OCI-LY1 (cell line): ENCODE measurements around the gene CDK5R2.

Experiments
- H2AFZ ChIP-seq: fragments of 200-600 bp; sonication (generic), shearing (Covaris generic); 2 replicates; pipeline ENCODE4 v1.6.0; 2014; ENCODE audit warnings: antibody characterized with exemption, mild to moderate bottlenecking, low read length
- H3F3A ChIP-seq: fragments of 200-600 bp; sonication (generic), shearing (Covaris generic); 2 replicates; pipeline ENCODE4 v1.6.0; 2014; ENCODE audit warnings: mild to moderate bottlenecking, antibody characterized with exemption, low read length, moderate library complexity; ENCODE audit not compliant: insufficient read depth
- H3K27ac ChIP-seq: fragments of 200-600 bp; sonication (generic); 2 replicates; pipeline ENCODE4 v1.5.1; 2014; ENCODE audit warnings: low read length, mixed run types, mild to moderate bottlenecking, low read depth; ENCODE audit not compliant: poor library complexity, severe bottlenecking
- H3K27me3 ChIP-seq: fragments of 200-600 bp; sonication (generic); 2 replicates; pipeline ENCODE4 v1.6.0; 2014; ENCODE audit warnings: antibody characterized with exemption, mild to moderate bottlenecking, low read length, moderate library complexity; ENCODE audit not compliant: insufficient read depth
- H3K36me3 ChIP-seq: fragments of 200-600 bp; sonication (generic); 2 replicates; pipeline ENCODE4 v1.6.1; 2014; ENCODE audit warnings: mild to moderate bottlenecking, antibody characterized with exemption, low read length, moderate library complexity, mixed read lengths; ENCODE audit not compliant: insufficient read depth
- H3K4me1 ChIP-seq: fragments of 200-600 bp; sonication (generic); 2 replicates; pipeline ENCODE4 v1.5.1; 2014; ENCODE audit warnings: mild to moderate bottlenecking, low read length, moderate library complexity; ENCODE audit not compliant: insufficient read depth, severe bottlenecking
- H3K4me2 ChIP-seq: fragments of 200-600 bp; sonication (generic), shearing (Covaris generic); 2 replicates; pipeline ENCODE4 v1.6.1; 2014; ENCODE audit warnings: low read length
- H3K4me3 ChIP-seq: fragments of 200-600 bp; sonication (generic); 2 replicates; pipeline ENCODE4 v1.5.1; 2014; ENCODE audit warnings: low read length, low read depth, mild to moderate bottlenecking, mixed read lengths; ENCODE audit not compliant: poor library complexity, severe bottlenecking
- H3K79me2 ChIP-seq: fragments of 200-600 bp; shearing (Covaris generic); 2 replicates; pipeline ENCODE4 v1.6.1; 2016; ENCODE audit warnings: mixed run types, low read length, mixed read lengths; ENCODE audit not compliant: insufficient read depth
- H3K9ac ChIP-seq: fragments of 200-600 bp; sonication (generic), shearing (Covaris generic); 2 replicates; pipeline ENCODE4 v1.6.1; 2014; ENCODE audit warnings: mild to moderate bottlenecking, low read length, mixed read lengths
- H3K9me2 ChIP-seq: fragments of 200-600 bp; sonication (generic), shearing (Covaris generic); 2 replicates; pipeline ENCODE4 v1.6.1; 2014; ENCODE audit warnings: low read depth, mild to moderate bottlenecking, low read length, mixed read lengths
- H3K9me3 ChIP-seq: fragments of 200-600 bp; shearing (Covaris generic); 2 replicates; pipeline ENCODE4 v1.6.1; 2014; ENCODE audit warnings: low read length, mixed read lengths
- H4K20me1 ChIP-seq: fragments of 200-600 bp; sonication (generic), shearing (Covaris generic); 2 replicates; pipeline ENCODE4 v1.6.0; 2016; ENCODE audit warnings: mild to moderate bottlenecking, low read length; ENCODE audit not compliant: insufficient read depth
- EZH2 ChIP-seq: fragments of 200-600 bp; sonication (generic), shearing (Covaris generic); IDR thresholded peaks from 2 replicates; pipeline ENCODE4 v1.8.0; 2017; ENCODE audit warnings: borderline replicate concordance, mixed run types, mild to moderate bottlenecking, antibody characterized with exemption, low read length, moderate library complexity, mixed read lengths
- TF ChIP-seq, protein P1 (sequence below): fragments of 200-600 bp; sonication (generic), shearing (Covaris generic); IDR thresholded peaks from 2 replicates; pipeline ENCODE4 v1.5.1; 2017; ENCODE audit warnings: mild to moderate bottlenecking, antibody characterized with exemption, low read length, moderate library complexity, mixed read lengths

Gene CDK5R2

DNA sequence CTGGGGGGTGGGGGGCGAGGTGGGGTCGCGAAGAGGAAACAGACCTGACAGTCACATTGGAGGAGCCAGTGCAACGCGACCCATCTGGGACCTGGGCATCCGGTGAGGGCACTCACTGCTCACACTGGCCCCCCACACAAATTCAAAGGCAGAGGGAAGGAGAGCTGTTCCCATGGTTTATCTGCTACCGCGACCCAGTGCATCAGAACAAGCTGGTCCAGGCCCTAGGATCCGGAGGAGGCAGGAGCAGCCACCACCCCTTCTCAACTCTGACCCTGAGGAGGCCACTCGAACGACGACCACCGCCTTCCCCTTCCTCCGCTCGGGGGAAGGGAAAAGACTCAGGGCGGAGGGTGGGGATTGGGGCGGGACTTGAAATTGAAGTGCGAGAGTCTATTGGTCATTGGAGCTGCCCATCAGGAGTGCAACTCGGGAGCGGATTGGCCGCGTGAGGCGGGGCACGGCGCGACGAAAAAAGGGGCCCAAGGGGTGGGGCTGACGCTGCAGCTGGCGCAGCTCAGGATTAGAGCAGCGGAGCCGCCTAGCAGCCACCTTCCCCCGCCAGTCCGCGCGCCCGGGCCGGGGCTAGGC, at the start of gene CDK5R2:
TSS of gene CDK5R2 (plus strand) at position 526 of the 591 bp plus-strand sequence. CDS start 155 bp downstream, outside the sequence.
- Histone ChIP-seq H3K27ac (no peak within 1 kb of the TSS), H3K9me3 (no peaks in the 10 kb centered on the region), H3K27me3 (no peaks in the 10 kb centered on the region), H3K79me2 (no peaks in the 10 kb centered on the region), H3K4me3 (peak within 1 kb of the TSS; percentile 53), H3K36me3 (no peaks in the 10 kb centered on the region), H3K9ac (peak within 1 kb of the TSS; percentile 41; the same call in 1 of the 2 replicates), H3K9me2 (no peaks in the 10 kb centered on the region), H3K4me2 (peak within 1 kb of the TSS; percentile 56), H4K20me1 (no peaks in the 10 kb centered on the region), H3K4me1 (peaks cover 3% of the 10 kb centered on the region), H3F3A (no peaks in the 10 kb centered on the region), H2AFZ (no peak within 1 kb of the TSS)
- TF ChIP-seq, protein P1, sequence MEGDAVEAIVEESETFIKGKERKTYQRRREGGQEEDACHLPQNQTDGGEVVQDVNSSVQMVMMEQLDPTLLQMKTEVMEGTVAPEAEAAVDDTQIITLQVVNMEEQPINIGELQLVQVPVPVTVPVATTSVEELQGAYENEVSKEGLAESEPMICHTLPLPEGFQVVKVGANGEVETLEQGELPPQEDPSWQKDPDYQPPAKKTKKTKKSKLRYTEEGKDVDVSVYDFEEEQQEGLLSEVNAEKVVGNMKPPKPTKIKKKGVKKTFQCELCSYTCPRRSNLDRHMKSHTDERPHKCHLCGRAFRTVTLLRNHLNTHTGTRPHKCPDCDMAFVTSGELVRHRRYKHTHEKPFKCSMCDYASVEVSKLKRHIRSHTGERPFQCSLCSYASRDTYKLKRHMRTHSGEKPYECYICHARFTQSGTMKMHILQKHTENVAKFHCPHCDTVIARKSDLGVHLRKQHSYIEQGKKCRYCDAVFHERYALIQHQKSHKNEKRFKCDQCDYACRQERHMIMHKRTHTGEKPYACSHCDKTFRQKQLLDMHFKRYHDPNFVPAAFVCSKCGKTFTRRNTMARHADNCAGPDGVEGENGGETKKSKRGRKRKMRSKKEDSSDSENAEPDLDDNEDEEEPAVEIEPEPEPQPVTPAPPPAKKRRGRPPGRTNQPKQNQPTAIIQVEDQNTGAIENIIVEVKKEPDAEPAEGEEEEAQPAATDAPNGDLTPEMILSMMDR: no peak
- no peak for TF ChIP-seq EZH2

DNA sequence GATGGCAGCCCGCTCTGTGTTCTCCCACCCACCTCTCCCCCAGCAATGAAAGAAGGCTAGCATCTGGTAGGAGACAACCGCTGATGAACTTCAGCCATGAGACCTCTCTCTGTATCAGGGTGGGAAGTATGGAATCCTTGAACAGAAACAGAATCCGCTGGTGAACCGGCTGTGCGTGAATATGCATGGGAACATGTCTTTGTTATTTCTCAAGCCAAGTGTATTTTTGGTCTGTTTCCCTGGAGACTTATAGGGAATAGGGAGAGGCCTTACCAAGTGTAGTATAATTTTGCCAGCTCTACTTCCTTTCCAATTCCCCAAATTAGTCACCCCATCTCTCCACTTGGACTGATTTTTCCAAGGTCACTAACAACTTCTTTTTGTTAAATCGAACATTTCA, 48.7 kb upstream of the CDK5R2 start:
- H3K27me3 ChIP-seq: no peaks in the 10 kb centered on the region

DNA sequence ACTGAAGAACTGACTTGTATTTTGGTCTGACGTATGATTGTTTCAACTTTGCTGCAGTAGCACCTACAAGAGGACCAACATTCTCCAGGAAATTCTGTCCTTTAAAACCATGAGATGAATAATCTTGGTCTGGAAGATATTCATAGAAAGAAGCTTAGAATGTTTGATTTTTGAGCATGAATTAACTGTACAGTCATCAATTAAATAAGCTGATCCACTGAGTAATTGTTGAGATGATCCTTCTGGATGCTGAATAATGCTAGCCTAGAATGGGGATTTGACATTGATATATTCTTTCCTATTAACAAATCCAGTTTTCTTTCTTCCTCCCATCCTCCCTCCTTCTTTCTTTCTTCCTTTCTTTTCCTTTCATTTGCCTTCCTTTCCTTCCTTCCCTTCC, 39.0 kb upstream of the CDK5R2 start:
- Histone ChIP-seq H3K4me2 (no peak overlapping the region), H2AFZ (no peak overlapping the region), H3F3A (no peaks in the 10 kb centered on the region), H4K20me1 (no peaks in the 10 kb centered on the region), H3K27ac (no peak overlapping the region), H3K4me1 (no peaks in the 10 kb centered on the region), H3K36me3 (no peaks in the 10 kb centered on the region), H3K9me2 (no peaks in the 10 kb centered on the region), H3K27me3 (no peaks in the 10 kb centered on the region), H3K9me3 (no peaks in the 10 kb centered on the region), H3K9ac (no peak overlapping the region), H3K79me2 (no peaks in the 10 kb centered on the region), H3K4me3 (no peak overlapping the region)
- TF ChIP-seq EZH2: no peak
- TF ChIP-seq, protein P1: no peak

More for the DNA sequence above, 48.7 kb upstream of the CDK5R2 start:
- TF ChIP-seq, protein P1: no peak
- no peak for TF ChIP-seq EZH2
- H3K9ac ChIP-seq: no peak overlapping the region
- H2AFZ ChIP-seq: no peak overlapping the region
- H3F3A ChIP-seq: no peaks in the 10 kb centered on the region
- H3K4me2 ChIP-seq: no peak overlapping the region
- H4K20me1 ChIP-seq: no peaks in the 10 kb centered on the region
- H3K27ac ChIP-seq: no peak overlapping the region
- no peak overlapping the region for H3K4me3 ChIP-seq
- no peaks in the 10 kb centered on the region for H3K9me3 ChIP-seq
- no peaks in the 10 kb centered on the region for H3K79me2 ChIP-seq
- no peaks in the 10 kb centered on the region for H3K9me2 ChIP-seq
- H3K4me1 ChIP-seq: peaks cover 20% of the 10 kb centered on the region
- H3K36me3 ChIP-seq: no peaks in the 10 kb centered on the region
